Glutamatergic neuron (in vitro differentiated cells): ENCODE results near the gene TMCC1. TPM values are rescaled to one million over a fixed set of nuclear protein-coding genes. Genes with fewer than 3 reads are reported as not detected.
A peak's percentile ranks its signal among the peaks of the same experiment; 100 is the strongest.
"Not testable (repeated sequence)": the region's sequence is repeated elsewhere in the genome, so short reads cannot be mapped to it uniquely, and the experiment has no call there.

Source experiments
- DNase-seq: peaks from one replicate; pipeline ENCODE4 v3.0.0; 2022
- H3K27ac Mint-ChIP-seq: one replicate; pipeline ENCODE4 v1.8.0; 2020; ENCODE audit warnings: mild to moderate bottlenecking, mixed read lengths, inconsistent platforms; ENCODE audit not compliant: unreplicated experiment
- H3K27me3 Mint-ChIP-seq: one replicate; pipeline ENCODE4 v1.8.0; 2020; ENCODE audit warnings: mild to moderate bottlenecking, moderate library complexity, mixed read lengths, inconsistent platforms; ENCODE audit not compliant: unreplicated experiment
- H3K36me3 Mint-ChIP-seq: one replicate; pipeline ENCODE4 v1.8.0; 2020; ENCODE audit warnings: mild to moderate bottlenecking, mixed read lengths, inconsistent platforms; ENCODE audit not compliant: unreplicated experiment
- H3K4me1 Mint-ChIP-seq: one replicate; pipeline ENCODE4 v1.8.0; 2020; ENCODE audit warnings: mild to moderate bottlenecking, low read depth, mixed read lengths, inconsistent platforms; ENCODE audit not compliant: unreplicated experiment
- H3K4me3 Mint-ChIP-seq: one replicate; pipeline ENCODE4 v1.8.0; 2020; ENCODE audit warnings: mild to moderate bottlenecking, mixed read lengths, inconsistent platforms; ENCODE audit not compliant: unreplicated experiment
- H3K9me3 Mint-ChIP-seq: one replicate; pipeline ENCODE4 v1.8.0; 2020; ENCODE audit warnings: mild to moderate bottlenecking, moderate library complexity, mixed read lengths, inconsistent platforms; ENCODE audit not compliant: unreplicated experiment
- total RNA-seq: library from RNA; stranded (reverse); fragmentation: NEBNext Ultra II Directional; extraction: Animal tissue kit (Norgen Biotek cat#: 25700); gene quantifications from one replicate; pipeline ENCODE4 v1.2.1, GENCODE V29; 2021; ENCODE audit not compliant: unreplicated experiment
- TF ChIP-seq, protein P1 (sequence below): fragments of 200-600 bp; sonication (generic); IDR thresholded peaks from one replicate; pipeline ENCODE4 v1.5.0; 2021; ENCODE audit not compliant: partially characterized antibody, unreplicated experiment

The TMCC1 gene
- total RNA-seq, 1 donor from 2014 or later = 42.2 TPM

DNA sequence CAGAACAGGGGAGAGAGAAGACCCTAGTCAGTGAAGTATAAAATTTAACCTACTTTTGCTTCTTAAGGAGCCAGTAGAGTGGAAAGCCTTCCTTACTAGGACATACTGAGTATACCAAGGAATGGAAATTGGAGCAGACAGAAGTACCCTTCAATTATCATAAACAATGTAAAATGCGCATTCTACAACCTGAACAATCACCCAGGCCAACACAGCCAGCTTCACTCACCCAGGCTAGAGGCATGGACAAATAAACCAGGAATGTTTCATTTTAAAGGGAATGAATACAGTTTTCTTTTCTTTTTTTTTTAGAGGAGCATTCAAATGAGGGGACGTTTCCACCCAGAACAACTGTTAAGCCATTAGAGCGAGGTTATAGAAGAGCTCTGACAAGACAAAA is 245.1 kb downstream of the TMCC1 start:
- Mint-ChIP-seq H3K4me1 (peaks cover 3% of the 10 kb centered on the region), H3K36me3 (no peaks in the 10 kb centered on the region), H3K27ac (no peak overlapping the region), H3K9me3 (no peaks in the 10 kb centered on the region), H3K4me3 (no peak overlapping the region), H3K27me3 (no peaks in the 10 kb centered on the region)
- DNase-seq = no peak
- TF ChIP-seq, protein P1, sequence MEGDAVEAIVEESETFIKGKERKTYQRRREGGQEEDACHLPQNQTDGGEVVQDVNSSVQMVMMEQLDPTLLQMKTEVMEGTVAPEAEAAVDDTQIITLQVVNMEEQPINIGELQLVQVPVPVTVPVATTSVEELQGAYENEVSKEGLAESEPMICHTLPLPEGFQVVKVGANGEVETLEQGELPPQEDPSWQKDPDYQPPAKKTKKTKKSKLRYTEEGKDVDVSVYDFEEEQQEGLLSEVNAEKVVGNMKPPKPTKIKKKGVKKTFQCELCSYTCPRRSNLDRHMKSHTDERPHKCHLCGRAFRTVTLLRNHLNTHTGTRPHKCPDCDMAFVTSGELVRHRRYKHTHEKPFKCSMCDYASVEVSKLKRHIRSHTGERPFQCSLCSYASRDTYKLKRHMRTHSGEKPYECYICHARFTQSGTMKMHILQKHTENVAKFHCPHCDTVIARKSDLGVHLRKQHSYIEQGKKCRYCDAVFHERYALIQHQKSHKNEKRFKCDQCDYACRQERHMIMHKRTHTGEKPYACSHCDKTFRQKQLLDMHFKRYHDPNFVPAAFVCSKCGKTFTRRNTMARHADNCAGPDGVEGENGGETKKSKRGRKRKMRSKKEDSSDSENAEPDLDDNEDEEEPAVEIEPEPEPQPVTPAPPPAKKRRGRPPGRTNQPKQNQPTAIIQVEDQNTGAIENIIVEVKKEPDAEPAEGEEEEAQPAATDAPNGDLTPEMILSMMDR = no peak

DNA sequence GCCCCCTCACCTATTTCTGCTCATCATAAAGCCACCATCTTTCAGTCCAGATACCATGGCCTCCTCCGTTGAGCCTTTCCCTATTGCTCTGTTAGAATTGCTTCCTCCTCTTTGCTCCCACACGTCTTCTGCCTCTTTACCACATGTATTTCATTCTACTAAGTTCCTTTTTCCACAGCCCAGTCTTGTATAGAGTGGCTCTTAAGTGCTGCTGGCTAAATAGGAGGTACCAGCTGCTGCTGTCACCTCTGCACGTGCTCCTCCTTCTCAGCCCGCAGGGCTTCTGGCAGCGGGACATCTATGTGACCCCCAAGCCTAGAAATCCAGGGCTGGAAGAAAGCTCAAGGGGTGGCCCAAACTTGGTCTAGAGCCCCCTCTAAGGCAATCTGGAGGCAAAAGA is 248.2 kb downstream of the TMCC1 start:
- Mint-ChIP-seq H3K27ac (no peak overlapping the region), H3K4me3 (no peak overlapping the region)

DNA sequence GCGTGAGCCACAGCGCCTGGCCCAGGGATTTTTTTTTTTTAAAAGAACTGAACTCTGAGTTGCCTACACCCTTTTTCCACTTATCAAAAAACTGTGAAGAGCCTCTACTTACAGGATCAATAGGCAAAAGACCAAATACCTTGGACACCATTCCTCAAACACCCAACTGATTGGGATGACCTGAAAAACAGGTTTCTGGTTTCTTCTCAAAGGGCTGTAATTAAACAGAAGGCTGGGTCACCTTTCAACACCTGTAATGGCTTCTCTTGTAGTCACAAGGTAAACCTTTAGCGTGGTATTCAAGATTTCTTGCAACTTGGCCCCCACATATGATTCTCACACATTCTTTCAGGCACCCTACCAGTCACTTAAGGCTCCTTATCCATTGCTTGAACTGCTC is 248.7 kb downstream of the TMCC1 start:
- H3K36me3 Mint-ChIP-seq = no peaks in the 10 kb centered on the region
- TF ChIP-seq, protein P1 = no peak
- H3K9me3 Mint-ChIP-seq = peaks cover 2% of the 10 kb centered on the region
- H3K4me1 Mint-ChIP-seq = peaks cover 6% of the 10 kb centered on the region
- H3K27ac Mint-ChIP-seq = no peak overlapping the region
- DNase-seq = no peak
- H3K27me3 Mint-ChIP-seq = no peaks in the 10 kb centered on the region
- no peak overlapping the region for H3K4me3 Mint-ChIP-seq

More for the DNA sequence above, 248.2 kb downstream of the TMCC1 start:
- no peaks in the 10 kb centered on the region for H3K36me3 Mint-ChIP-seq
- peaks cover 6% of the 10 kb centered on the region for H3K4me1 Mint-ChIP-seq
- H3K27me3 Mint-ChIP-seq = no peaks in the 10 kb centered on the region
- DNase-seq = no peak
- H3K9me3 Mint-ChIP-seq = peaks cover 2% of the 10 kb centered on the region
- TF ChIP-seq, protein P1 = no peak

DNA sequence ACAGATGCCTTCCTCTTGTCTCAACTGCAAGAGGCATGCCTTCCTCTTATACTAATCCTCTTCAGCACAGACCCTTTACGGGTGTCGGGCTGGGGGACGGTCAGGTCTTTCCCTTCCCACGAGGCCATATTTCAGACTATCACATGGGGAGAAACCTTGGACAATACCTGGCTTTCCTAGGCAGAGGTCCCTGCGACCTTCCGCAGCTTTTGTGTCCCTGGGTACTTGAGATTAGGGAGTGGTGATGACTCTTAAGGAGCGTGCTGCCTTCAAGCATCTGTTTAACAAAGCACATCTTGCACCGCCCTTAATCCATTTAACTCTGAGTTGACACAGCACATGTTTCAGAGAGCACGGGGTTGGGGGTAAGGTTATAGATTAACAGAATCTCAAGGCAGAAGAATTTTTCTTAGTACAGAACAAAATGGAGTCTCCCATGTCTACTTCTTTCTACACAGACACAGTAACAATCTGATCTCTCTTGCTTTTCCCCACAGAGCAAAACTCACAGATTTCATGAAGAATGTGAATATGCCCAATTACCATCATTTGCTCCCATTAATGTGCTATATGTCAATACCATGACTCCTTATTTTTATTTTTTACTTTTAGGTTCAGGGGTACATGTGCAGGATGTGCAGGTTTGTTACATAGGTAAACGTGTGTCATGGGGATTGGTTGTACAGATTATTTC is 251.8 kb downstream of the TMCC1 start:
- not testable (repeated sequence) for H3K9me3 Mint-ChIP-seq, H3K27me3 Mint-ChIP-seq, H3K36me3 Mint-ChIP-seq, H3K4me1 Mint-ChIP-seq, DNase-seq
- Mint-ChIP-seq H3K27ac (peak overlapping the region; percentile 62), H3K4me3 (peak overlapping the region; percentile 16)

DNA sequence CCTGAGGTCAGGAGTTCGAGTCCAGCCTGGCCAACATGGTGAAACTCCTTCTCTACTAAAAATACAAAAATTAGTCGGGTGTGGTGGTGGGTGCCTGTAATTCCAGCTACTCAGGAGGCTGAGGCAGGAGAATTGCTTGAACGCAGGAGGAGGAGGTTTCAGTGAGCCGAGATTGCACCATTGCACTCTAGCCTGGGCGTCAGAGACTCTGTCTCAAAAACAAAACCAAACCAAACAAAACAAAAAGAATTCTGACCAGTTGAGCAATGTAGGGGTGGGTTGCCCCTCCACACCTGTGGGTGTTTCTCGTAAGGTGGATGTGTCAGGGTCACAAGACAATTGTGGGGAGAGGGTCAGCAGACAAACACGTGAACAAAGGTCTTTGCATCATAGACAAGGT is 252.5 kb downstream of the TMCC1 start:
- DNase-seq, H3K4me3 Mint-ChIP-seq, H3K4me1 Mint-ChIP-seq, H3K27ac Mint-ChIP-seq, H3K27me3 Mint-ChIP-seq, H3K36me3 Mint-ChIP-seq, H3K9me3 Mint-ChIP-seq: not testable (repeated sequence)

DNA sequence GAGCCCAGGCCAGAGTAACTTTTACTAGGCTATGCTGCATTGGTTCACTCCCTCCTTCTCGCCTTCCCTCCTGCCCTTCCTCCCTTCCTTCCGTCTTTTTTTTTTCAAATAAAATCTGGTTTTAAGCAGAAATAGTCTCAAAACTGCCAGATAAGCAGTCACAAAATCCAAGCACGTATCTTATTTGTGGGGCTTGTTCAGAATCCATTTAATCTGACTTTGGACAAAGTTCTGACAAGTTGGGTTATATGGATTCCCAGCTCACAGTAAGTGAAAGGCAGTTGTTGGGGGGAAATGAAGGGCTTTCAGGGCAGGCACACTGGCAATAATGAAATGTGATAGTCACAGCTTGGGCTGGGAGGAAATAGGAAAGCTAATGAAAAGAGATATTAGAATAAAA is 255.0 kb downstream of the TMCC1 start:
- Mint-ChIP-seq H3K4me3 (no peak overlapping the region), H3K27ac (no peak overlapping the region), H3K9me3 (peaks cover 2% of the 10 kb centered on the region), H3K27me3 (no peaks in the 10 kb centered on the region), H3K36me3 (peaks cover 4% of the 10 kb centered on the region), H3K4me1 (peaks cover 6% of the 10 kb centered on the region)
- no peak for DNase-seq
- TF ChIP-seq, protein P1 = no peak
